ENCODE results near the gene PDCL3. TPM values are rescaled to one million over a fixed set of nuclear protein-coding genes. Genes with fewer than 3 reads are reported as not detected.
A peak's percentile ranks its signal among the peaks of the same experiment; 100 is the strongest.

Gene PDCL3
- polyA plus RNA-seq, 1 donor (not counting 4 experiments of a cell fraction or from before 2014, with no cell fraction given) = 42.2 TPM

- H3K79me2 ChIP-seq (ENCODE audit: control insufficient read depth, insufficient read depth, low read length) = peaks cover 5% of the 10 kb centered on the region
- H4K20me1 ChIP-seq (ENCODE audit: control insufficient read depth, extremely low read depth, insufficient read depth, low read length) = no peaks in the 10 kb centered on the region
- no peaks in the 10 kb centered on the region for H3K9me3 ChIP-seq (ENCODE audit: control insufficient read depth, low read depth, low read length)
- TF ChIP-seq CTCF (optimal IDR thresholded peaks at IDR 0.05 in 1 of 3, IDR thresholded peaks at IDR 0.05 in 1 of 3, conservative IDR thresholded peaks at IDR 0.05 in 1 of 3; ENCODE audit: extremely low read depth in 1 of 3, insufficient read depth in 2 of 3, low read length in 3 of 3) (peak in 1 of 3 experiments; percentile 10), EZH2 (IDR thresholded peaks at IDR 0.05; ENCODE audit: low read length) (no peak)
- H3K27me3 ChIP-seq (ENCODE audit: control insufficient read depth, extremely low read depth, insufficient read depth, low read length) = no peaks in the 10 kb centered on the region
- H3K4me2 ChIP-seq (ENCODE audit: control insufficient read depth, extremely low read depth, insufficient read depth, low read depth, low read length) = peak overlapping the region; percentile 60
- peaks cover 3% of the 10 kb centered on the region for H3K4me1 ChIP-seq (ENCODE audit: control insufficient read depth, extremely low read depth, insufficient read depth, low read length)
- peaks cover 2 to 9% of the 10 kb centered on the region in 2 experiments for H3K36me3 ChIP-seq (ENCODE audit: control insufficient read depth in 2 of 2, extremely low read depth in 1 of 2, insufficient read depth in 2 of 2, low read length in 2 of 2)
- peak overlapping the region; percentile 67 to 89 (median 88) for H3K4me3 ChIP-seq (ENCODE audit: control insufficient read depth in 2 of 3, extremely low read depth in 1 of 3, insufficient read depth in 2 of 3, low read depth in 1 of 3, low read length in 3 of 3)
- no peak for DNase-seq (ENCODE audit: low read depth, low spot score)
- peak overlapping the region; percentile 98 for H3K9ac ChIP-seq (ENCODE audit: control insufficient read depth, extremely low read depth, insufficient read depth, low read length)
- H3K27ac ChIP-seq (ENCODE audit: control insufficient read depth, insufficient read depth, low read length) = peak overlapping the region; percentile 93
- FAIRE-seq = no peak
- H3K9me1 ChIP-seq (ENCODE audit: control insufficient read depth, extremely low read depth, insufficient read depth, low read length) = no peaks in the 10 kb centered on the region
- peak overlapping the region; percentile 96 for H2AFZ ChIP-seq (ENCODE audit: control insufficient read depth, low read length)
- dilution Hi-C loops (cut with MboI; ENCODE audit: extremely low pct_ligation_motif_present, low sequenced_read_pairs) = no loop called here
Measured at GRCh38 chr2:100563407-100564247, 834 bp downstream of the PDCL3 start.

GRCh38 chr2:100568989-100569388 is 6.2 kb downstream of the PDCL3 start:
- DNase-seq (ENCODE audit: low read depth, low spot score) (no peak), FAIRE-seq (no peak)
- Histone ChIP-seq H3K9ac (ENCODE audit: control insufficient read depth, extremely low read depth, insufficient read depth, low read length) (no peak overlapping the region), H3K27ac (ENCODE audit: control insufficient read depth, insufficient read depth, low read length) (no peak overlapping the region), H3K9me3 (ENCODE audit: control insufficient read depth, low read depth, low read length) (no peaks in the 10 kb centered on the region), H4K20me1 (ENCODE audit: control insufficient read depth, extremely low read depth, insufficient read depth, low read length) (no peaks in the 10 kb centered on the region), H3K4me3 (ENCODE audit: control insufficient read depth in 2 of 3, extremely low read depth in 1 of 3, insufficient read depth in 2 of 3, low read depth in 1 of 3, low read length in 3 of 3) (no peak overlapping the region), H3K36me3 (ENCODE audit: control insufficient read depth in 2 of 2, extremely low read depth in 1 of 2, insufficient read depth in 2 of 2, low read length in 2 of 2) (peaks cover 6 to 11% of the 10 kb centered on the region in 2 experiments), H2AFZ (ENCODE audit: control insufficient read depth, low read length) (no peak overlapping the region), H3K4me1 (ENCODE audit: control insufficient read depth, extremely low read depth, insufficient read depth, low read length) (peaks cover under 1% of the 10 kb centered on the region), H3K9me1 (ENCODE audit: control insufficient read depth, extremely low read depth, insufficient read depth, low read length) (no peaks in the 10 kb centered on the region), H3K4me2 (ENCODE audit: control insufficient read depth, extremely low read depth, insufficient read depth, low read depth, low read length) (no peak overlapping the region), H3K27me3 (ENCODE audit: control insufficient read depth, extremely low read depth, insufficient read depth, low read length) (no peaks in the 10 kb centered on the region), H3K79me2 (ENCODE audit: control insufficient read depth, insufficient read depth, low read length) (peaks cover 3% of the 10 kb centered on the region)
- TF ChIP-seq CTCF (optimal IDR thresholded peaks at IDR 0.05 in 1 of 3, IDR thresholded peaks at IDR 0.05 in 1 of 3, conservative IDR thresholded peaks at IDR 0.05 in 1 of 3; ENCODE audit: extremely low read depth in 1 of 3, insufficient read depth in 2 of 3, low read length in 3 of 3) (no peak), EZH2 (IDR thresholded peaks at IDR 0.05; ENCODE audit: low read length) (no peak)
- dilution Hi-C loops (cut with MboI; ENCODE audit: extremely low pct_ligation_motif_present, low sequenced_read_pairs) = no loop called here

All from keratinocyte (primary cell).